ENCODE measurements around the gene POF1B.

DNA sequence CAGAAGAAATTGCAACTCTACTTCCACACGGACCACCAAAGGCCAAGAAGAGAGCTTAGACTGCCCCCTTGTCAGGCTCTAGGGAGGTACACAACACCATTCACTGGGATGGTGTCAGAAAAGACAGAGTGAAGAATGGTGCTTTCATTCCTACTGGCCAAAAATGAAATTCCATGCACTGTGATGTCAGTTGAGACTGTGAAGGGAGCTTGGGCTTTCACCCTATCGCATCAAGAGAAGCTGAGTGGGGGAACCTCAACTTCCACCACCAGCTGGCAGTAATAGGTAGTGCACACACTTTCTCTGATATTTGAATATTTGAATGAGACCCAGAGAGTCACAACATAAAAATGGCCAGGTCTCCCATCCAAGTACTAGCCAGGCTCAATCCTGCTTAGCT, 69.7 kb downstream of the POF1B start:
- no peak for TF ChIP-seq POLR2AphosphoS5 (IDR thresholded peaks at IDR 0.05; ENCODE audit: low read depth, low read length)
- no peak for TF ChIP-seq POLR2A (IDR thresholded peaks at IDR 0.05; ENCODE audit: low read depth, low read length)
- no peak for TF ChIP-seq TAF1 (IDR thresholded peaks at IDR 0.05; ENCODE audit: borderline replicate concordance, low read depth, low read length)

Data from GM12892 (cell line).